Activated naive CD8-positive, alpha-beta T cell treated with anti-CD3 and anti-CD28 coated beads, Interleukin-2, amount 10 ng/mL, durations not matched to agents 7 days and 5 days (primary cell): ENCODE results near the gene SPATS2L. TPM values are rescaled to one million over a fixed set of nuclear protein-coding genes. Genes with fewer than 3 reads are reported as not detected.
A peak's percentile ranks its signal among the peaks of the same experiment; 100 is the strongest.

Source experiments
- ATAC-seq: fragments of 150-1000 bp; cut with Tn5 transposase; one replicate; pipeline ENCODE4 v1.10.0; 2021; ENCODE audit warnings: low read depth, moderate library complexity
- POLR2A ChIA-PET: fragments of 350-600 bp; sonication (Branson Sonifier 250); formaldehyde crosslinking; loops from one replicate; lab custom pipeline; 2021; ENCODE audit warnings: antibody characterized with exemption; lab: Charles Lee
- DNase-seq: peaks from one replicate; pipeline ENCODE4 v3.0.0; 2021
- H3K27ac Mint-ChIP-seq: one replicate; pipeline ENCODE4 v1.8.0; 2022; ENCODE audit warnings: mild to moderate bottlenecking, mixed read lengths
- H3K27me3 Mint-ChIP-seq: one replicate; pipeline ENCODE4 v1.8.0; 2022; ENCODE audit warnings: mild to moderate bottlenecking, moderate library complexity, mixed read lengths
- H3K36me3 Mint-ChIP-seq: one replicate; pipeline ENCODE4 v1.8.0; 2021; ENCODE audit warnings: mild to moderate bottlenecking, mixed read lengths
- H3K4me1 Mint-ChIP-seq: one replicate; pipeline ENCODE4 v1.8.0; 2021; ENCODE audit warnings: mixed read lengths
- H3K4me3 Mint-ChIP-seq: one replicate; pipeline ENCODE4 v1.8.0; 2022; ENCODE audit warnings: mild to moderate bottlenecking, moderate library complexity, mixed read lengths
- H3K9me3 Mint-ChIP-seq: one replicate; pipeline ENCODE4 v1.8.0; 2021; ENCODE audit warnings: mixed read lengths
- total RNA-seq, 2 experiments: library from RNA; stranded (reverse); gene quantifications; one replicate each; pipeline ENCODE4 v1.2.3, GENCODE V29; 2021

Gene SPATS2L
- total RNA-seq, 2 experiments from 2014 or later = 46.3 to 47.1 TPM

DNA sequence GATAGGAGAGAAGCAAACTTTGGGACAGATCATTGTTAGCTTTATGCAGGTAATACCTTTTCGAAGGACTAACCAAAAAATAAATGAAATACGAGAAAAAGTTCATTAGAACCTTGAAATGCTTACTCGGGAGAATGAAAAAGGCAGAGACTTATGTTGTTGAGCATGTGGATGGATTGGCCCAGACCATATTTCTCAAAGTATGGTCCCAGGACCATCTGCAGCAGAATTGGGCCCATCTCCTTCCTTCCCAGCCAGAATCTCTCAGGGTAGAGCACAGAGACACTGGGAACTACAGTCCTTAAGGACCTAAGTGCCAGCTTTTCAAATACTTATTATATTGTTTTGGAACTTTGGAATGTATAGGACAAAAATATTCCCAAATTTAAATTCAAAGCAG, 152.6 kb downstream of the SPATS2L start:
- peaks cover 7% of the 10 kb centered on the region for H3K4me1 Mint-ChIP-seq
- no peak for ATAC-seq

DNA sequence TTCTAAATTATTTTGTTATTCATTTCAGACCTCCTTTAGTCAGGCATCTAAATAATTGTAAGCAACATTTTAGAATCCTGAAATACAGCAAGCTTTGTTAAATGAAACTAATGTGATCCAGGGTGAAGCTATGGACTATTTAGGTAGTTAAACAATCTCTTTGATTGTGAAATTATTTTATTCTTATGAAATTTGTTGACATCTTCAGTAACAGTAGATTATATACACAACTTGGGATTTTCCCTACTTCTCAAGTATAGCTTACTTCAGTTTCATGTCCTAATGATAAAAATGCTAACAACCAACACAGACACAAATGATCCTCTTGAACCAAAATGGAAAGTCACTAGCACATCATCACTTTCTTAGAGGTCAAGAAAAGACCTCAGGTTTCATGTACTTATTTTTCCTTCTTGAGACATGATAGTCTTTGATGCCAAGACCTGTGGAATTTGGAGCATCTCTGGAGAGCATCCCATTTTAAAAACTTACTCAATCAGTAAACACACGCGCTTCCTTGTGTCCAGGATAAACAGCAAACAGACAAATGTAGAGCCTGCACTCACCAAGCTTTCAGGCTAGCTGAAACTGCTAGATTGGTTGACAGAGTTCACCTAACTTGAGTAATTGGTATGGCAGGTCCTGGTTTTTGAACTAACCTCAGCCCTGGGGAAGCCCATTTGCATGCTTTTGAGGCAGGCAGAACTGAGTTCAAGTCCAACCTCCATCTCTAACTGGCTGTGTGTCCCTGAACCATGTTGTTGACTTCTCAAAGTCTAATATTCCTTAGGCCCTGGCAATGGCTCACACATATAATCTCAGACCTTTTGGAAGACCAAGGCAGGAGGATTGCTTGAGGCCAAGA, 155.6 kb downstream of the SPATS2L start:
- no peak overlapping the region for H3K27ac Mint-ChIP-seq
- no peaks in the 10 kb centered on the region for H3K9me3 Mint-ChIP-seq
- POLR2A ChIA-PET = no interaction called here
- peaks cover 40% of the 10 kb centered on the region for H3K36me3 Mint-ChIP-seq
- H3K27me3 Mint-ChIP-seq = no peaks in the 10 kb centered on the region
- no peak overlapping the region for H3K4me3 Mint-ChIP-seq
- ATAC-seq (no peak), DNase-seq (no peak)
- H3K4me1 Mint-ChIP-seq = peaks cover 7% of the 10 kb centered on the region

More for the DNA sequence above, 152.6 kb downstream of the SPATS2L start:
- Mint-ChIP-seq H3K27me3 (no peaks in the 10 kb centered on the region), H3K4me3 (no peak overlapping the region), H3K27ac (no peak overlapping the region), H3K9me3 (no peaks in the 10 kb centered on the region), H3K36me3 (peaks cover 47% of the 10 kb centered on the region)
- POLR2A ChIA-PET = no interaction called here
- no peak for DNase-seq

GRCh38 chr2:200463452-200463851, 157.0 kb downstream of the SPATS2L start:
- Mint-ChIP-seq H3K4me1 (peaks cover 20% of the 10 kb centered on the region), H3K36me3 (peaks cover 38% of the 10 kb centered on the region), H3K27me3 (no peaks in the 10 kb centered on the region), H3K4me3 (no peak overlapping the region), H3K27ac (no peak overlapping the region), H3K9me3 (no peaks in the 10 kb centered on the region)
- POLR2A ChIA-PET = no interaction called here
- ATAC-seq (no peak), DNase-seq (no peak)

DNA sequence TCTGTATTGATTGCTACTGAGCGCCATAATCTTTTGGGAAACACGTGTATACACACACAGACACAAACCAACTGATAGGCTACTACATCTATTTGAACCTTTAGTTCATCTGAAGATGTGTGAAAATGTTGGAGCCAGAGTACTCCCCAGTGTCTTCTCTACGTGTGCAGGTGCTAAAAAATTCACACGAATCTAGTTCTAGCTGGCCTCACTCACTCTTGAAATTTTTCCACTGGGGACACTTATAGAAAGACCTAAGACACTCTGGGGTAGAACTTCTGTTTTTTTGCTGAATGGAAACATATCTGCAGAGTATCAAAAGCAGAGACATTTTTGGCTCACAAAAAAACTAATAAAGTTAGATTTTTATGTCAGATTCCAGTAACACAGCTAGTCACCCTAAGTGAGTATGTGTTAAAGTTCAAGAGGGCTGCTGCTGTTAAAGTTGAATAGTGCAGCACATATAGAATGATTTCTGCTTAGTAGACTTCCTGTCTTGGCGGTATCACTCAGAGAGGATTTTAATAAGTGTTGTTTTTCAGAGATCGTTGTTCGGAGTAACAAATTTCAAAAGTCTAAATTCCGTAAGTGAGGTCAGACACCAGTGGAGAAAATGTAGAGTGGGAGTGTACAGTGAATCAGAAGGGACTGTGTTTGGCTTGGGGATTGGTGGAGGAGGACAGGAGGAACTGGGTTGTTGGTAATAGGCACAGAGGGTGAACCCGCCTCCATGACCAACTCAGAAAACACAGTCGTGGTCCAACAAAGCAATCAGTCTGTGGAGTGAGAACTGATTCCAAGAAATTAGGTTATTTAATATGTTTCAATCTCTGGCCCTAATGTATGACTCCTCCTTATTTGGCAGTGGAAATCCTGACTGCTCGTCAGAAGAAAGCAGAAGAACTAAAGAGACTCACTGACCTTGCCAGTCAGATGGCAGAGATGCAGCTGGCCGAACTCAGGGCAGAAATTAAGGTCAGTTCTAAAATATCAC, 160.2 kb downstream of the SPATS2L start:
- peak overlapping the region; percentile 78 for H3K4me3 Mint-ChIP-seq
- no peaks in the 10 kb centered on the region for H3K27me3 Mint-ChIP-seq
- peaks cover 36% of the 10 kb centered on the region for H3K36me3 Mint-ChIP-seq
- H3K9me3 Mint-ChIP-seq = no peaks in the 10 kb centered on the region
- DNase-seq = no peak
- POLR2A ChIA-PET = interaction anchor here (0.9 to 2.4 kb wide), 5 partner anchors 43 to 556 kb away, joined by 3 to 15 read pairs (median 4); partner anchors contain the start of genes C2orf69 and KCTD18
- ATAC-seq = peak; percentile 88
- peaks cover 32% of the 10 kb centered on the region for H3K4me1 Mint-ChIP-seq
- H3K27ac Mint-ChIP-seq = peak overlapping the region; percentile 93

DNA sequence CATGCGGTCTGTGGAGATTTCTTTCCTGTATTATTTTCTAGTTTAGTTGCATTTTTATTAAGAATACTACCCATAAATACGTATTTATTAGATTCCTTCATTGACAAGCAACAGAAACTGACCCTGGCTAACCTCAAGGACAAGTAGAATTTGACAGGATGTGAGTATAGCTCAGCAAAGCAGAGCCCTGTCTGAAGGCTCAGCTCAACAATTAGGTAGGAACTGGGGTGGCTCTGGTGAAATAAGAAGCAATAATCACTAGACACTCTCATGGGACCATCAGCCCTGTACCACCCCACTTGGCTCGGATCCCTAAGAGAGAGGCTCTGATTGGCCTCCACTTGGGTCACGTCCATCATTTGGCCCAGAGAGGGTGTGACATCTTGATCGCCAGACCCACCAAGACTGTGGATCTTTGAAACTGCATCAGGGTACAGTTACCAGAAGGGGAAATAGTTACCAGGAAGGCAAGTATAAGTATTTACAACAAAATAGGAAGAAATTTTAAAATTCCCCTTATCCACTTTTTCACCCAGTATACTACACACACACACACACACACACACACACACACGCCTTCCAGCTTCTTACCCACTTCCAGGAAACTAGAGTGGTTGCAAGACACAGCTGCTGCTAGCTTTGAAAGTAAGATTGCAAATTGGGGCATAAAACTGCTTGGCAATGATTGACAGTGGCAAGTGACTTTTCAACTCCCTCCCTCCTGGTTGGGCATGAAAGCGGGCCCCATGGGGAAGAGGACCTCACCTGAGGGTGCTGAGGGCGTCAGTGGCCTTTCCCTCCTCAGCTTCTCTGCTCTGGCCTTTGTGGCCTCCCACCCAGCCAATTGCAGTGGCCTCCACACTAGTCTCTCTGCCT, 161.6 kb downstream of the SPATS2L start:
- POLR2A ChIA-PET = interaction anchor here (0.5 to 2.4 kb wide), 8 partner anchors 42 to 557 kb away, joined by 3 to 15 read pairs (median 4); partner anchors contain the start of genes C2orf69 and KCTD18
- ATAC-seq = peak; percentile 55
- H3K4me1 Mint-ChIP-seq = peaks cover 32% of the 10 kb centered on the region
- no peaks in the 10 kb centered on the region for H3K9me3 Mint-ChIP-seq
- peak overlapping the region; percentile 78 for H3K4me3 Mint-ChIP-seq
- peak; percentile 43 for DNase-seq
- peak overlapping the region; percentile 93 for H3K27ac Mint-ChIP-seq
- H3K36me3 Mint-ChIP-seq = peaks cover 24% of the 10 kb centered on the region
- no peaks in the 10 kb centered on the region for H3K27me3 Mint-ChIP-seq

GRCh38 chr2:200469708-200470211, 163.3 kb downstream of the SPATS2L start:
- H3K27ac Mint-ChIP-seq = no peak overlapping the region
- no peak for ATAC-seq
- no peaks in the 10 kb centered on the region for H3K27me3 Mint-ChIP-seq
- H3K4me3 Mint-ChIP-seq = no peak overlapping the region
- peaks cover 29% of the 10 kb centered on the region for H3K4me1 Mint-ChIP-seq
- no peaks in the 10 kb centered on the region for H3K9me3 Mint-ChIP-seq
- POLR2A ChIA-PET = no interaction called here
- DNase-seq = no peak
- peaks cover 20% of the 10 kb centered on the region for H3K36me3 Mint-ChIP-seq

DNA sequence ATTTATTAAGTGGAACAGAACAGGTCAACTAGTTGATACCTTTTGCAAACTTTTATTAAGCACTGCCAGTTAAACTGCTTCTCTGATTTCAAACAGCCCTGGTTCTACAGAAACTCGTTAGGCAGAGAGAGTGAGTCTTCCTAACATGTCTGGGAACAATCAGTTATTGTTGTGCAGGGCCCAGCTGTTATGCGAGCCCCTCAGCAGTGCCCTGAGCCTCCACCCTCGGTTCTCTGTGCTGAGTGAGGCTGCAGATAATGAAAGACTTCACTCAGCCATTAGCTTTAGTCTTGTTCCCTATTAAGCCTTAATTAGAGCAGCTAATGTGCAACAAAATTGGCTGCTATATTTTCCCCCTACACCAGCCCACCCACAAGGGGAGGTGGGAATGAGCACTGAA, 163.7 kb downstream of the SPATS2L start:
- Mint-ChIP-seq H3K4me3 (no peak overlapping the region), H3K27me3 (no peaks in the 10 kb centered on the region), H3K4me1 (peaks cover 29% of the 10 kb centered on the region), H3K36me3 (peaks cover 17% of the 10 kb centered on the region), H3K27ac (no peak overlapping the region), H3K9me3 (no peaks in the 10 kb centered on the region)
- DNase-seq = no peak
- POLR2A ChIA-PET = no interaction called here
- ATAC-seq = no peak

DNA sequence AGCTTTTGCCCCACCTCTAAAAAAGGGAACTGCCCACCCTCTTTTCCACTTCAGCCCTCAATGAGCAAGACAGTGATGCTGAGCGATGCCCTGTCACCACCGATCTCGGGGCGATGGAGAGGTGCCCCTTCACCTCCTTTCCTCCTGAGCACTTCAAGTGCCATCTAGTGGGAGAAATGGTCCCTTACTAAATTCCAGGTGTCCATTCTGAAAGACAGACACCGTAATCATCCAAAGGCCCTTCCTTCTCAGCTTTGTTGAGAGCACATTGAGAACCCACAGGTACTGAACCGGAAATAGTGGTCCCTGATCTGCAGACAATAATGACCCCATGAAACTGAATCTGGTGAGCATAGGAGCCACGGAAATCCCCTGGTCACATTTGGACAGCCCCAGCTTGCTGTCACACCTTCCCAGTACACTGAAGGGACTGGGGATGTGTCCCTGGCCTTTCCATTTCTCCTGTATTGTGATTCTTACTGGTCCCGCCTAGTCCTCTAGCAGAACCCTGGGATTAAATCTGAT, 164.9 kb downstream of the SPATS2L start:
- DNase-seq = no peak
- Mint-ChIP-seq H3K27me3 (no peaks in the 10 kb centered on the region), H3K4me1 (peaks cover 29% of the 10 kb centered on the region), H3K36me3 (peaks cover 15% of the 10 kb centered on the region), H3K4me3 (no peak overlapping the region), H3K9me3 (no peaks in the 10 kb centered on the region), H3K27ac (peak overlapping the region; percentile 63)
- no peak for ATAC-seq
- POLR2A ChIA-PET = no interaction called here

GRCh38 chr2:200471928-200472645, 165.6 kb downstream of the SPATS2L start:
- DNase-seq (no peak), ATAC-seq (no peak)
- Mint-ChIP-seq H3K27ac (no peak overlapping the region), H3K36me3 (peaks cover 15% of the 10 kb centered on the region), H3K4me3 (no peak overlapping the region), H3K4me1 (peaks cover 25% of the 10 kb centered on the region), H3K9me3 (no peaks in the 10 kb centered on the region), H3K27me3 (no peaks in the 10 kb centered on the region)
- POLR2A ChIA-PET = interaction anchor here (0.7 kb wide), 1 partner anchor 80 kb away, joined by 4 read pairs; no protein-coding TSS in a partner anchor

DNA sequence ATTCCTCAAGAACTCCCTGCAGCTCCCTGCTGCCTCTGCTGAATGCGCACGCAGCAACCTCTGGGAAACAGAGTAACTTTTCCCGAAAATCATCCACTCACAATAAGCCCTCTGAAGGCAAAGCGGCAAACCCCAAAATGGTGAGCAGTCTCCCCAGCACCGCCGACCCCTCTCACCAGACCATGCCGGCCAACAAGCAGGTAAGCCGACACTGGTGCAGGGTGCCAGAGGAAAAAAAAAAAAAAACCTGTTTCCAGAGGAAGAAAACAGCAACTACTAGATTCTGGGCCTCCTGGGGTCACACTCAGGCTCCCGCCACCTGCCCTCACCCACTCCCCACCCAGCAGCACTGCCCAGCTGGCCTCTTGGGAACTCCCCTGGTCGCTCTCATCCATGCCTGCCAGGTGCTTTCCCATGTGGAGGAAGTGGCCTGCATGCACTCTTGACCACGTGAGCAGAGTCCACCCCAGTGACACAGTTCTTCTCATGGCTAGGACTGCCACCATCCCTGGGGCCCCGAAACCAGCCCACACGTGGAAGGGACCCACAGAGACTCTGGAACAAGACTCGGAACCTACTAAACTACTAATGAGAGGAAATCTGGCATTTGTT, 166.5 kb downstream of the SPATS2L start:
- Mint-ChIP-seq H3K36me3 (peaks cover 16% of the 10 kb centered on the region), H3K27me3 (no peaks in the 10 kb centered on the region), H3K4me3 (no peak overlapping the region), H3K4me1 (peaks cover 17% of the 10 kb centered on the region), H3K9me3 (no peaks in the 10 kb centered on the region), H3K27ac (no peak overlapping the region)
- ATAC-seq (no peak), DNase-seq (no peak)
- POLR2A ChIA-PET = interaction anchor here (0.7 kb wide), 1 partner anchor 81 kb away, joined by 4 read pairs; no protein-coding TSS in a partner anchor

GRCh38 chr2:200475795-200476194, 169.3 kb downstream of the SPATS2L start:
- H3K36me3 Mint-ChIP-seq = peaks cover 11% of the 10 kb centered on the region
- no peaks in the 10 kb centered on the region for H3K9me3 Mint-ChIP-seq
- no peak overlapping the region for H3K4me3 Mint-ChIP-seq
- H3K27ac Mint-ChIP-seq = no peak overlapping the region
- peaks cover 4% of the 10 kb centered on the region for H3K4me1 Mint-ChIP-seq
- H3K27me3 Mint-ChIP-seq = no peaks in the 10 kb centered on the region
- no peak for DNase-seq
- POLR2A ChIA-PET = no interaction called here
- no peak for ATAC-seq
